Fibroblast of the aortic adventitia (primary cell): ENCODE measurements around the gene SLIT3. TPM values are rescaled to one million over a fixed set of nuclear protein-coding genes. Genes with fewer than 3 reads are reported as not detected.
"Not testable (repeated sequence)": the region's sequence is repeated elsewhere in the genome, so short reads cannot be mapped to it uniquely, and the experiment has no call there.

Experiments
- DNase-seq: peaks from one replicate; pipeline ENCODE4 v3.0.0-alpha.2; 2010; ENCODE audit warnings: low read depth
- H3K4me3 ChIP-seq: 2 replicates; pipeline ENCODE4 v1.5.1; 2011; ENCODE audit warnings: low read depth, mild to moderate bottlenecking, control low read depth, low read length, moderate library complexity
- CTCF ChIP-seq: IDR thresholded peaks from 2 replicates; pipeline ENCODE4 v1.5.1; 2011; ENCODE audit warnings: mild to moderate bottlenecking, low read length, control low read depth, inconsistent platforms; ENCODE audit not compliant: insufficient read depth
- total RNA-seq: library from RNA; depleted of rRNA; stranded (reverse); fragments of >200 nt; gene quantifications from 2 replicates; pipeline ENCODE4 v1.2.3, GENCODE V29; 2012; ENCODE audit warnings: low replicate concordance

The SLIT3 gene
- total RNA-seq, 1 donor = 65.3 TPM

GRCh38 chr5:169142264-169142970 lies 158.5 kb downstream of the SLIT3 start:
- H3K4me3 ChIP-seq = no peak overlapping the region
- peak; percentile 5 for TF ChIP-seq CTCF
- peak; percentile 90 for DNase-seq

GRCh38 chr5:169140215-169140614 lies 160.7 kb downstream of the SLIT3 start:
- DNase-seq, H3K4me3 ChIP-seq: not testable (repeated sequence)

- peak; percentile 70 for DNase-seq
- no peak for TF ChIP-seq CTCF
These were observed 161.4 kb downstream of the SLIT3 start for GRCh38 chr5:169139480-169140050.

GRCh38 chr5:169133531-169133930 lies 167.4 kb downstream of the SLIT3 start:
- no peak for TF ChIP-seq CTCF
- no peak for DNase-seq
- no peak overlapping the region for H3K4me3 ChIP-seq

More at GRCh38 chr5:169139480-169140050, 161.4 kb downstream of the SLIT3 start:
- H3K4me3 ChIP-seq = no peak overlapping the region

GRCh38 chr5:169132302-169132660 lies 168.7 kb downstream of the SLIT3 start:
- no peak overlapping the region for H3K4me3 ChIP-seq
- TF ChIP-seq CTCF = no peak
- DNase-seq = no peak

GRCh38 chr5:169131616-169132301 lies 169.2 kb downstream of the SLIT3 start:
- no peak for TF ChIP-seq CTCF
- no peak overlapping the region for H3K4me3 ChIP-seq
- DNase-seq = peak; percentile 75

GRCh38 chr5:169128679-169129078 lies 172.3 kb downstream of the SLIT3 start:
- TF ChIP-seq CTCF = no peak
- H3K4me3 ChIP-seq = no peak overlapping the region
- DNase-seq = no peak
